Transverse colon (tissue), 4 donors: Measurements from ENCODE around the gene N4BP2L2. TPM values are rescaled to one million over a fixed set of nuclear protein-coding genes. Genes with fewer than 3 reads are reported as not detected.

Experiments
- DNase-seq: peaks from one replicate; pipeline ENCODE4 v3.0.0-alpha.2; 2019
- H3K27ac ChIP-seq, 4 donors: fragments of 200-600 bp; sonication (generic); 2 replicates each; pipeline ENCODE4 v1.5.1; 2016 to 2018; ENCODE audit warnings: inconsistent platforms in 4 of 4
- H3K27me3 ChIP-seq: fragments of 200-600 bp; sonication (generic); 2 replicates; pipeline ENCODE4 v1.5.1; 2017; ENCODE audit warnings: inconsistent platforms
- H3K36me3 ChIP-seq, 4 donors: fragments of 200-600 bp; sonication (generic); 2 replicates each; pipeline ENCODE4 v1.5.1; 2017 to 2019; ENCODE audit warnings: inconsistent platforms in 4 of 4
- H3K4me1 ChIP-seq, 4 donors: fragments of 200-600 bp; sonication (generic); 2 replicates each; pipeline ENCODE4 v1.5.1; 2017 to 2020; ENCODE audit warnings: inconsistent platforms in 4 of 4
- H3K4me3 ChIP-seq, 4 donors: fragments of 200-600 bp; sonication (generic); 1 replicate in 1 of 4; 2 replicates in 3 of 4; pipeline versions ENCODE4 v1.5.1 to v1.6.1; 2017 to 2019; ENCODE audit warnings: inconsistent platforms in 4 of 4
- H3K9me3 ChIP-seq, 2 donors: fragments of 200-600 bp; sonication (generic); 2 replicates each; pipeline ENCODE4 v1.5.1; 2017 to 2019; ENCODE audit warnings: inconsistent platforms in 2 of 2
- EP300 ChIP-seq: sonication (generic); formaldehyde crosslinking; IDR thresholded peaks from one replicate; pipeline ENCODE4 v1.6.1; 2017; ENCODE audit warnings: antibody characterized with exemption, low read depth
- POLR2A ChIP-seq: fragments of 450-650 bp; IDR thresholded peaks from one replicate; pipeline ENCODE4 v1.6.1; 2016; ENCODE audit warnings: antibody characterized with exemption, mild to moderate bottlenecking, moderate library complexity
- POLR2AphosphoS5 ChIP-seq, 3 donors: sonication (generic); formaldehyde crosslinking; IDR thresholded peaks; one replicate each; pipeline ENCODE4 v1.6.1; 2016; ENCODE audit warnings: antibody characterized with exemption in 3 of 3
- WGBS, 2 donors: methylation state at CpG; one replicate each; pipeline ENCODE4 v1.1.5; 2018; ENCODE audit warnings: low coverage in 1 of 2; 5-methylcytosine and 5-hydroxymethylcytosine counted together
- in situ Hi-C, 4 donors: fragments of 200-750 bp; cut with MboI; loops; one replicate each; pipeline versions ENCODE4 v1.15.0 to v1.15.1; 2017; ENCODE audit warnings: low sequenced_read_pairs in 3 of 4, low pct_ligation_motif_present in 1 of 4, low pct_unique_long_range_greater_than_20kb in 1 of 4
- intact Hi-C: fragments of 100-400 bp; cut with DNase I; formaldehyde crosslinking; loops from one replicate; pipeline ENCODE4 v1.15.1; 2023; ENCODE audit warnings: low total_unique reads
- total RNA-seq, 4 donors: library from RNA; depleted of rRNA; stranded (reverse); fragments of >200 nt; gene quantifications; one replicate each; pipeline ENCODE4 v1.1.0, GENCODE V29; 2016
- TF ChIP-seq, protein P1 (sequence below), 5 experiments: fragments of 200-600 bp in 3 of 5; fragments of 450-650 bp in 2 of 5; sonication (generic) in 3 of 5; IDR thresholded peaks; 1 replicate in 2 of 5; 2 replicates in 3 of 5; pipeline ENCODE4 v1.5.1; 2016 to 2017; ENCODE audit warnings: antibody characterized with exemption in 5 of 5, inconsistent platforms in 3 of 5, mild to moderate bottlenecking in 2 of 5, moderate library complexity in 1 of 5

N4BP2L2 gene
- total RNA-seq, 4 donors from 2014 or later: 64.0 to 231 (median 123) TPM

DNA sequence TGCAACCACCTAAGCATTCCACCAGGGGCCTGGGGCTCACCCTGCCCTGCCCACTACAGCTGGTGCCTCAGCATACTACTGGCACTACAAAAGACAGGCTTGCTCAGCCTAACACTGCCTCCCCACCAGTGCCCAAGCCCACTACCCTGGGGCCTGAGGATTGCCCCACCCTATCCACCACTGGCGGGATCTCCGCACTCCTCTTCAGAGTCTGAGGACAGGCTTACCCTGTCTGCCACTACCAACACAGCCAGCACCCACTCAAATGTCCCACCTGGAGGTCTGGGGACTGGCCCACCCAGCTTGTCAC, 83.0 kb downstream of the N4BP2L2 start:
- in situ Hi-C loops (no loop called here), intact Hi-C loops (no loop called here)
- H3K9me3 ChIP-seq: peaks cover 17 to 24% of the 10 kb centered on the region in 2 donors
- H3K27me3 ChIP-seq: no peaks in the 10 kb centered on the region
- no peak for TF ChIP-seq POLR2AphosphoS5 (IDR thresholded peaks at IDR 0.05)
- TF ChIP-seq, protein P1, sequence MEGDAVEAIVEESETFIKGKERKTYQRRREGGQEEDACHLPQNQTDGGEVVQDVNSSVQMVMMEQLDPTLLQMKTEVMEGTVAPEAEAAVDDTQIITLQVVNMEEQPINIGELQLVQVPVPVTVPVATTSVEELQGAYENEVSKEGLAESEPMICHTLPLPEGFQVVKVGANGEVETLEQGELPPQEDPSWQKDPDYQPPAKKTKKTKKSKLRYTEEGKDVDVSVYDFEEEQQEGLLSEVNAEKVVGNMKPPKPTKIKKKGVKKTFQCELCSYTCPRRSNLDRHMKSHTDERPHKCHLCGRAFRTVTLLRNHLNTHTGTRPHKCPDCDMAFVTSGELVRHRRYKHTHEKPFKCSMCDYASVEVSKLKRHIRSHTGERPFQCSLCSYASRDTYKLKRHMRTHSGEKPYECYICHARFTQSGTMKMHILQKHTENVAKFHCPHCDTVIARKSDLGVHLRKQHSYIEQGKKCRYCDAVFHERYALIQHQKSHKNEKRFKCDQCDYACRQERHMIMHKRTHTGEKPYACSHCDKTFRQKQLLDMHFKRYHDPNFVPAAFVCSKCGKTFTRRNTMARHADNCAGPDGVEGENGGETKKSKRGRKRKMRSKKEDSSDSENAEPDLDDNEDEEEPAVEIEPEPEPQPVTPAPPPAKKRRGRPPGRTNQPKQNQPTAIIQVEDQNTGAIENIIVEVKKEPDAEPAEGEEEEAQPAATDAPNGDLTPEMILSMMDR (IDR thresholded peaks at IDR 0.05): no peak
- TF ChIP-seq EP300: no peak
- no peak for TF ChIP-seq POLR2A
- no peak for DNase-seq
- H3K4me3 ChIP-seq: no peak overlapping the region
- no peaks in the 10 kb centered on the region for H3K4me1 ChIP-seq
- WGBS, 2 donors: 100% methylated on average over 2 of the region's 2 CpGs; no CpG with 5 or more reads in 1 of the 2 donors
- H3K27ac ChIP-seq: no peak overlapping the region
- H3K36me3 ChIP-seq: peaks cover 0 to 11% (median 3%) of the 10 kb centered on the region in 4 donors

DNA sequence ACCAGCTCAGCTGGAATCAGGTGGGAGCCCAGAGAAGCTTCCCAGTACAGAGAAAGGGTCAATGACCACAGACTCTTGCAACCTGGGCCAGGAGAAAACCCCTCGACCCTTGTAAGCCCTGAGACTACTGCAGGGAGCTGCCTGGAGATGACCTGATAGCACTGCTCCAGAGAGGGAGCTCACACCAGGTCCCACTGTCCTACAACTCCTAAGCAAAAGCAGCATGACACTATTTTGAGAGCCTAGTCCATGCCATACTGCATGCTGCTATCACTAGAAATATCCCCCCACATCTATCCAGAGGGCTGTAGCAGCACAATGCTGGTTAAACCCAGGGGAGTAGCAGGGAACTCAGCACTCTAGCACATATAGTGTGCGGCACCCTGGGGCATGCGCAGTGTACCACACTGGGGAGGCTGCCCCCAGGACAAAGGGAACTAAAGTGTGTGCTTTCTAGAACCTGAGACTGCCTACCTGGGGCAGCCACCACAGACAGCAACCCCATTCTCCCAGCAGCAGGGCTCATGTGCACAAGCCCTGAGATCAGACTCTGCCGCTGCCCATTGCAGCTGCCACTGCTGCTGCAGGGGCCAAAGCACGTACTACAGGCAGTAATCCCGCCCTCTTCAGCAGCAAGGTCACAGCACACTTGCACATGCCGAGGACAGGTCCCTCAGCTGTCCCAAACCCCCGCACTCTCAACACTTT, 83.6 kb downstream of the N4BP2L2 start:
- no peaks in the 10 kb centered on the region for H3K4me1 ChIP-seq
- no peak overlapping the region for H3K4me3 ChIP-seq
- no peak for TF ChIP-seq POLR2A
- no peak for TF ChIP-seq POLR2AphosphoS5 (IDR thresholded peaks at IDR 0.05)
- TF ChIP-seq, protein P1 (IDR thresholded peaks at IDR 0.05): no peak
- TF ChIP-seq EP300: no peak
- DNase-seq: no peak
- H3K27me3 ChIP-seq: no peaks in the 10 kb centered on the region
- WGBS, 2 donors: 86% methylated on average over 8 of the region's 8 CpGs; no CpG with 5 or more reads in 1 of the 2 donors
- H3K9me3 ChIP-seq: peaks cover 17 to 19% of the 10 kb centered on the region in 2 donors
- intact Hi-C loops: no loop called here
- peaks cover 0 to 11% (median 3%) of the 10 kb centered on the region in 4 donors for H3K36me3 ChIP-seq
- H3K27ac ChIP-seq: no peak overlapping the region
- in situ Hi-C loops: no loop called here

DNA sequence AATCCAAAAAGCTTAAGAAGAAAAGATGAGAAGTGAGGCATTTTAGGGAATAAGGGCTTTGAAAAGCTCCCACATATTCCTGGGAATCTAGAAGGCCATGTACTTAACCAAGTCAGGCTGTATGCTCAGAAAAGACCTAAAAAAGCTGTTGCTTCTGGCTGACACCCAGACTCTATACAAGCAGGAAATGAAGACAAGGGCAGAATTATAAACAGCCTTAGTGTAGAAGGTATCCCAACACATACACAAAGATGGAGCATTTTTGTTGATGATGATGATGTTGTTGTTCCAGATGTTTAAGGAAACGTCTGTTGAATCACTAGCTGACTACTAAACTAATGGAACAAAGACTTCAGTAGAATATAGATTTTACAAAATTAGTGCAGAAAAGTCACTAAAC, 84.6 kb downstream of the N4BP2L2 start:
- WGBS, 2 donors: 56 to 78% methylated on average over 1 of the region's 1 CpG
- TF ChIP-seq, protein P1 (IDR thresholded peaks at IDR 0.05): no peak
- no peak for TF ChIP-seq POLR2A
- TF ChIP-seq POLR2AphosphoS5 (IDR thresholded peaks at IDR 0.05): no peak
- TF ChIP-seq EP300: no peak

DNA sequence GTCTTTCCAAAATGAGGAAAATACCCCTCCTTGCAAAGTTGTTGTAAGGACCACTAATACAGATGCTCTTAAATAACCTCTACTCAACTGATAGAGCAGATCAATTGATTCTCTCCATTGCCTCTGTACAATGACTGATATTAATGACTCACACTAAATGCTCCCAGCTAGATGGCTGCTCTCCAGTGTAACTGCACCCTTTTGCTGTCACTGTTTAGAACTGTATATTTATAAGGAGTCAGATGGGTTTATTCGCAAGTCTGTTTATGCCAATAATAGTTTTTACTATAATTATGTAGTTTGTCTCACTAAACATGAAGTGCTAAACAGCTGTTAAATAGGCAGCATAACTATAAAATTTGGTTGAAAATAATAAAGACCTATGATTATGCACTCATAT, 89.6 kb downstream of the N4BP2L2 start:
- DNase-seq: no peak
- 88 to 93% methylated on average over 1 of the region's 1 CpG for WGBS, 2 donors
- H3K27ac ChIP-seq: no peak overlapping the region
- in situ Hi-C loops (no loop called here), intact Hi-C loops (loop anchor here (5.0 kb wide), 1 partner anchor 1283 kb away; no protein-coding TSS in a partner anchor)
- H3K9me3 ChIP-seq: no peaks in the 10 kb centered on the region
- TF ChIP-seq POLR2AphosphoS5 (IDR thresholded peaks at IDR 0.05): no peak
- no peak for TF ChIP-seq POLR2A
- TF ChIP-seq, protein P1 (IDR thresholded peaks at IDR 0.05): no peak
- TF ChIP-seq EP300: no peak
- H3K36me3 ChIP-seq: no peaks in the 10 kb centered on the region
- no peaks in the 10 kb centered on the region for H3K4me1 ChIP-seq
- H3K27me3 ChIP-seq: no peaks in the 10 kb centered on the region
- no peak overlapping the region for H3K4me3 ChIP-seq

More for the DNA sequence above, 84.6 kb downstream of the N4BP2L2 start:
- intact Hi-C loops (no loop called here), in situ Hi-C loops (no loop called here)
- Histone ChIP-seq H3K36me3 (peaks cover 0 to 11% (median 3%) of the 10 kb centered on the region in 4 donors), H3K9me3 (peaks cover 17 to 19% of the 10 kb centered on the region in 2 donors), H3K27ac (no peak overlapping the region), H3K4me1 (no peaks in the 10 kb centered on the region), H3K27me3 (no peaks in the 10 kb centered on the region), H3K4me3 (no peak overlapping the region)
- no peak for DNase-seq
